ENCODE measurements around the gene TMIE.

TMIE gene

DNA sequence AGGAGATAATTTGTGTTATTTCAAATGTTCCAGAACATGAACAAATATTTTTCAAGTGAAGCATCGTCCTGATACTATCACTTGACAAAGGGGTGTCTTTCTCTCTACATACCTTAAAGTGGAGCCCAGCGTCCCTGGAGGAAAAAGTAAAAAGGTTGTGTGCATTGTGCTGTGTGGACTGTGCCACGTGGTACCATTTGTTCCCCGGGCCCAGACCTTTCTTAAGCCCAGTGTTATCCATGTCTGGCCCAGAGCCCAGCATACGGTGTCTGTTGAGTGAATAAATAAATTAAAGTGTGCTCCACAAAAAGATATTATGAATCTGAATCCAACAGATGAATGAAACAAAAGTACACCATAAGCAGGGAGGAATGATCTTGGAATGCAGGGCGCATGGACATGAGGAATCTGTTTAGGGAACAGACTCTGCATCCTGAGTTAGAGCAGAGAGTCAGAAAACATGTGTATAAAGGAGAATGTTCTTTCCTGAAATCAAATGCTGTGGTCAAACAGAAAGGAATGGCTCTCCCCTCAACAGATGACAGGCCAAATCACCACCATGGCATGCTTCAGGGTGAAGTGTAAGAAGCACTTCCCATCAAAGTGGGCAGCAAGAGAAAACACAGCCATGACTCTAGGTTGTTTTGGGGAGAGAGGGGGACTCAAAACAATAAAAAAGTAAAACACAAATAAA is 24.6 kb downstream of the TMIE start:
- no peak overlapping the region for H3K4me3 ChIP-seq (ENCODE audit: low read depth, low read length)
- TF ChIP-seq, protein P1, sequence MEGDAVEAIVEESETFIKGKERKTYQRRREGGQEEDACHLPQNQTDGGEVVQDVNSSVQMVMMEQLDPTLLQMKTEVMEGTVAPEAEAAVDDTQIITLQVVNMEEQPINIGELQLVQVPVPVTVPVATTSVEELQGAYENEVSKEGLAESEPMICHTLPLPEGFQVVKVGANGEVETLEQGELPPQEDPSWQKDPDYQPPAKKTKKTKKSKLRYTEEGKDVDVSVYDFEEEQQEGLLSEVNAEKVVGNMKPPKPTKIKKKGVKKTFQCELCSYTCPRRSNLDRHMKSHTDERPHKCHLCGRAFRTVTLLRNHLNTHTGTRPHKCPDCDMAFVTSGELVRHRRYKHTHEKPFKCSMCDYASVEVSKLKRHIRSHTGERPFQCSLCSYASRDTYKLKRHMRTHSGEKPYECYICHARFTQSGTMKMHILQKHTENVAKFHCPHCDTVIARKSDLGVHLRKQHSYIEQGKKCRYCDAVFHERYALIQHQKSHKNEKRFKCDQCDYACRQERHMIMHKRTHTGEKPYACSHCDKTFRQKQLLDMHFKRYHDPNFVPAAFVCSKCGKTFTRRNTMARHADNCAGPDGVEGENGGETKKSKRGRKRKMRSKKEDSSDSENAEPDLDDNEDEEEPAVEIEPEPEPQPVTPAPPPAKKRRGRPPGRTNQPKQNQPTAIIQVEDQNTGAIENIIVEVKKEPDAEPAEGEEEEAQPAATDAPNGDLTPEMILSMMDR (IDR thresholded peaks at IDR 0.05; ENCODE audit: low read depth, low read length, missing control alignments): no peak
- no peak for DNase-seq (ENCODE audit: low read depth)

DNA sequence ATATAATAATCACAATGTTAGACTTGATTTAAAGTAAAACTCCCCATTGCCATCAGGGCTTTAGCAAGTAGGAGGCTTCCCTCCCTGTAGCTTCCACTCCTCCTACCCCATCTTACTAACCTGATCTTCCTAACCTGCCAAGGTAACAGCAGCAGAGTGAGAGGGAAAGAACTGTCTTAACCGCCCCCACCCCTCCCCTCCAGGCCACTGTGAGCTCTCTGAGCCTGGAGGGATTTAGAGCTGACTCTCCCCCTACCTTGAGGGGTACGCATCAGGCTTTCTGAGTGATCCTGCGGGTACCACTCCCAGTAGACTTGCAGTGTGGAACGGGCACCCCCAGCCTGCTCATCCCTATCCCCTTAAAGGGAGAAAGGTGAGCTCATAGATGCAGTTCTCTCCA is 27.8 kb downstream of the TMIE start:
- H3K4me3 ChIP-seq (ENCODE audit: low read depth, low read length): no peak overlapping the region
- TF ChIP-seq, protein P1 (IDR thresholded peaks at IDR 0.05; ENCODE audit: low read depth, low read length, missing control alignments): no peak
- no peak for DNase-seq (ENCODE audit: low read depth)

DNA sequence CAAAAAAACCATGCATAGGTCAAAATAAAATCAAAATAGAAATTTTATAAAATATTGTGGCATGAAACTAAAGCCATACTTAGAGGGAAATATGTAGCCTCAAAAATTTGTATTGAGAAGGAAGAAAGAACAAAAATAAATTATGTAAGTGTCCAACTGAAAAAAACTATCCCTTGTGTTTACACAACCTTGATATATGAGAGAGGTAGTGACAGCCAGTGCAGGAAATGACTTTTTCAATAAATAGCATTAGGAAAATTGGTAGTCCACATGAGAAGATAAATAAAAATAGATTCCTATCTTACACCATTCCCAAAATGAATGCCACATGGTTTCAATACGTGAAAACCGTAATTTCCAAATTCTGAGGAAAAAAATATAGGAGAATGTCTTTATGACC is 29.6 kb downstream of the TMIE start:
- no peak for DNase-seq (ENCODE audit: low read depth)
- no peak overlapping the region for H3K4me3 ChIP-seq (ENCODE audit: low read depth, low read length)
- TF ChIP-seq, protein P1 (IDR thresholded peaks at IDR 0.05; ENCODE audit: low read depth, low read length, missing control alignments): no peak

- no peak for DNase-seq (ENCODE audit: low read depth)
- TF ChIP-seq, protein P1 (IDR thresholded peaks at IDR 0.05; ENCODE audit: low read depth, low read length, missing control alignments): no peak
- no peak overlapping the region for H3K4me3 ChIP-seq (ENCODE audit: low read depth, low read length)
Observed at GRCh38 chr3:46731795-46732194, 30.6 kb downstream of the TMIE start.

DNA sequence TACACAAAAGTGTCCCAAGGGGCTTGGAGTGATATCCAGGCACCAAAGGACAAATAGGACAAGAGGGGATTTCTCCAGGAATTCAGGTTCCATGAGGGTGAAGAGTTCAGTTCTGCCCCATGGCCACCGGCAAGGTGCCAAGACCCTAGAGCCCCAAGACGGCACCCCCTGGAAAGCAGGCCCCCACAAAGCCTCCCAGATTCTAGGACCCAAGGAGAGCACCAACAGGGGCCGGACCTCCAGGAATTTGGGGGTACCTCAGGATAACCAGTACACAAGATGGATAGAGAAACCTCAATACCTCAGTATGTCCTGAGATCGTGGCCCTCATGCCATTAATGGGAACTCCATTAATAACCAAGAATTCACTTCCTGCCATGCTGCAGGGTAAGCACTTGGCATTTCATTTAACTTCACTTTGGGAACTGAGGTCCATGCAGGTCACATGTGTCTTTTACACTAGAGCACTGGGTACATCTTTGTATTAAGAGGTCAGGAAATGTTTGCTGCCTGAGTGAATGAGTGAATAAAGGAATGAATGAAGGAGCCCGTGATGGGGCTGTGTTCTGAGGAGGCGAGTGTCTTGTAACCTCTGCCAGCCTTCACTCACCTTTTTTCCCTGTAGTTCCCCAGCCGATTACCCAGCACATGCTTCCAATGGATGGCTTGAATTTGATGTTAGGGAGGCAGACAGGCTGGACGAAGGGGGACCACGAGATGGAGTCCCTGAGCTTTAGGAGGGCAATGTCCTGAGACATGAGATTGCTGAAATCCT is 32.0 kb downstream of the TMIE start:
- no peak for DNase-seq (ENCODE audit: low read depth)
- TF ChIP-seq, protein P1 (IDR thresholded peaks at IDR 0.05; ENCODE audit: low read depth, low read length, missing control alignments): no peak
- H3K4me3 ChIP-seq (ENCODE audit: low read depth, low read length): no peak overlapping the region

- H3K4me3 ChIP-seq (ENCODE audit: low read depth, low read length): no peak overlapping the region
- TF ChIP-seq, protein P1 (IDR thresholded peaks at IDR 0.05; ENCODE audit: low read depth, low read length, missing control alignments): no peak
- no peak for DNase-seq (ENCODE audit: low read depth)
Observed at GRCh38 chr3:46734773-46735172, 33.6 kb downstream of the TMIE start.
